ENCODE data around the gene CDK6. TPM values are rescaled to one million over a fixed set of nuclear protein-coding genes. Genes with fewer than 3 reads are reported as not detected.
A peak's percentile ranks its signal among the peaks of the same experiment; 100 is the strongest.

CDK6 gene
- total RNA-seq, 1 experiment from 2014 or later = 32.1 TPM

- DNase-seq = no peak
- Histone ChIP-seq H3K4me3 (ENCODE audit: insufficient read depth, low read depth, low read length) (no peak overlapping the region), H3K27me3 (ENCODE audit: control insufficient read depth, insufficient read depth, low read length) (no peaks in the 10 kb centered on the region), H3K36me3 (replicated peaks; ENCODE audit: control insufficient read depth, insufficient read depth, low read length) (no peaks in the 10 kb centered on the region)
Measured at GRCh38 chr7:92781117-92781720, 55.2 kb downstream of the CDK6 start.

GRCh38 chr7:92778972-92779371 lies 57.4 kb downstream of the CDK6 start:
- Histone ChIP-seq H3K4me3 (ENCODE audit: insufficient read depth, low read depth, low read length) (no peak overlapping the region), H3K36me3 (replicated peaks; ENCODE audit: control insufficient read depth, insufficient read depth, low read length) (no peaks in the 10 kb centered on the region), H3K27me3 (ENCODE audit: control insufficient read depth, insufficient read depth, low read length) (no peaks in the 10 kb centered on the region)
- DNase-seq = no peak

DNA sequence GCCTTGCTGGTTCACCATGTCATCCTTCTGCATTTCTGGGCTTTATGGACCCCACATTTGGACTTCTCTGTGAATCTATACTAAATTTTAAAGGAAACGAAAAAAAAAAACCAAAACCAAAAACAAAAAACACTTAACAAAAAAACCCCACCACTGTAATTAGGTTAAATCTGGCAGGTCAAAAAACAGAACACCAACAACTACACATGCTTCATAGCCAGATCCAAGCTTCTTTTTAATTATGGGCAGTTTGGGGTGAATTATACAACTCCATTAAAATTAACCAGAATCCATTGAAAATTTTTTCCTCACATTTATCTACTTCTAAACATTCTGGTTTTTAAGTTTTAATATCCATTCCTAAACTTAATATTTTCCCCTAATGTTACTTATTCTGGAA lies 58.4 kb downstream of the CDK6 start:
- Histone ChIP-seq H3K36me3 (replicated peaks; ENCODE audit: control insufficient read depth, insufficient read depth, low read length) (no peaks in the 10 kb centered on the region), H3K4me3 (ENCODE audit: insufficient read depth, low read depth, low read length) (no peak overlapping the region), H3K27me3 (ENCODE audit: control insufficient read depth, insufficient read depth, low read length) (no peaks in the 10 kb centered on the region)
- DNase-seq = no peak

DNA sequence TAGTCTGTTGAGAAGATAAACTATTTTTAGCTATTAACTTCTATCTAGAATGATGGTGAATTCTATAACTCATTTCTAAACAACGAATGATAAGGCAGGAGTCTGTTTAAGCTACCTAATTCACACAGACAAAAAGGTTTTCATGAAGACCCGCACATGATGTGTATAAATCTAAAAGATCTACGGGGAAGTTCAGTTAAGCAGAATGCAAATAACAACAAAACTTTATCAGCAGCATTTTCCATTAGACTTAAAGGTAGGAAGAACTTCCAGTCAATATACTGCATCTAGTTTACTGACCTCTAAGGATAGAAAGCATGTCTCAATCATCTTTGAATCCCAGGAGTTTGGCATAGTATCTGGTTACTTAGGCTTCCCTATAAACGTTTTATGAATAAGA lies 62.6 kb downstream of the CDK6 start:
- Histone ChIP-seq H3K27me3 (ENCODE audit: control insufficient read depth, insufficient read depth, low read length) (no peaks in the 10 kb centered on the region), H3K36me3 (replicated peaks; ENCODE audit: control insufficient read depth, insufficient read depth, low read length) (no peaks in the 10 kb centered on the region), H3K4me3 (ENCODE audit: insufficient read depth, low read depth, low read length) (no peak overlapping the region)
- DNase-seq = no peak

GRCh38 chr7:92769844-92770243 lies 66.5 kb downstream of the CDK6 start:
- H3K27me3 ChIP-seq (ENCODE audit: control insufficient read depth, insufficient read depth, low read length) = no peaks in the 10 kb centered on the region
- H3K4me3 ChIP-seq (ENCODE audit: insufficient read depth, low read depth, low read length) = no peak overlapping the region
- DNase-seq = no peak
- H3K36me3 ChIP-seq (replicated peaks; ENCODE audit: control insufficient read depth, insufficient read depth, low read length) = no peaks in the 10 kb centered on the region

GRCh38 chr7:92769394-92769699 lies 67.0 kb downstream of the CDK6 start:
- Histone ChIP-seq H3K4me3 (ENCODE audit: insufficient read depth, low read depth, low read length) (no peak overlapping the region), H3K27me3 (ENCODE audit: control insufficient read depth, insufficient read depth, low read length) (no peaks in the 10 kb centered on the region), H3K36me3 (replicated peaks; ENCODE audit: control insufficient read depth, insufficient read depth, low read length) (no peaks in the 10 kb centered on the region)
- no peak for DNase-seq

GRCh38 chr7:92768501-92769393 lies 67.6 kb downstream of the CDK6 start:
- Histone ChIP-seq H3K27me3 (ENCODE audit: control insufficient read depth, insufficient read depth, low read length) (no peaks in the 10 kb centered on the region), H3K4me3 (ENCODE audit: insufficient read depth, low read depth, low read length) (no peak overlapping the region), H3K36me3 (replicated peaks; ENCODE audit: control insufficient read depth, insufficient read depth, low read length) (no peaks in the 10 kb centered on the region)
- DNase-seq = no peak

- DNase-seq = no peak
- Histone ChIP-seq H3K36me3 (replicated peaks; ENCODE audit: control insufficient read depth, insufficient read depth, low read length) (no peaks in the 10 kb centered on the region), H3K27me3 (ENCODE audit: control insufficient read depth, insufficient read depth, low read length) (no peaks in the 10 kb centered on the region)
Measured at GRCh38 chr7:92767437-92767836, 68.9 kb downstream of the CDK6 start.

DNA sequence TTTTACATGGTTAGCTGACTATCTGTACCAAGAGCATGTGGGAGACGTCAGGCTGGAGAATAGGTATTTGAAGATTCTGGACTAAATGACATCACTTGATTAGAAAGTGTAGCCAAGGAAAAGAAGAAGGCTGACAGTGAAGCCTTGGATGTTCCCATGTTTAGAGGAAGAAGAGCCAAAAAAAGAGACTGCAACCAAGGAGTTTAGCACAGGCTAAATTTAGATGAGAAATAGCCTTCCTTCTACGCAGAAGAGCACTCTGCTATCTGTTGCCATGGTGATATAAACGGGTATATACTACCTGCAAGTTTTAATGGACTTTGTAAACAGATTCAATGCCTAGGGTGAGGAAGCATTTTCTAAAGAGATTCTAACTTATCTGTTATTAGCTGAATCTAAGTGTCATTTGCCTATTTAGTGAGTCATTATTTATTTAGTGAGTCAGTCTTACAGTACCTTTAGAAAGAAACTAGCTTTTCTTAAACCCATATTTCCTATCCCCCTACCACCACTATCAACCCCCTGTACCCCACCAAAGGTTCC lies 69.8 kb downstream of the CDK6 start:
- Histone ChIP-seq H3K36me3 (replicated peaks; ENCODE audit: control insufficient read depth, insufficient read depth, low read length) (no peaks in the 10 kb centered on the region), H3K4me3 (ENCODE audit: insufficient read depth, low read depth, low read length) (no peak overlapping the region), H3K27me3 (ENCODE audit: control insufficient read depth, insufficient read depth, low read length) (no peaks in the 10 kb centered on the region)
- DNase-seq = no peak

More at GRCh38 chr7:92767437-92767836, 68.9 kb downstream of the CDK6 start:
- no peak overlapping the region for H3K4me3 ChIP-seq (ENCODE audit: insufficient read depth, low read depth, low read length)

DNA sequence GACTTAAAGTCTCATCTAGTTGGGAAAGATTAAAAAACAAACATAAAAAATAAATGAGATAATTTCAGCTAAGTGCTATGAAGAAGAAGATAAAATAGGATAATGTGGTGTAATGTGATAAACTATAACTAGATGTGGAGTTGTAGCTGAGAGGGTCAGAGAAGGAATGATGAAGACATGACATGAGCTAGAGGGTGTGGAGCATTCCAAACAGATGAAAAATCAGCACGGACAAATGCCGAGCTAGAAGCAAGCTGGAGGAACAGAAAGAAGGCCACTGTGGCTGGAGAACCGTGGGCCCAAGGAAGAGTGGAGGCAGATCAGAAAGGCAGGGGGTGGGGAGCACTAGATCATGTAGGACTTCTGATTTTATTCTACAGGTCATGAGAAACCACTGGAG lies 70.6 kb downstream of the CDK6 start:
- no peaks in the 10 kb centered on the region for H3K36me3 ChIP-seq (replicated peaks; ENCODE audit: control insufficient read depth, insufficient read depth, low read length)
- H3K27me3 ChIP-seq (ENCODE audit: control insufficient read depth, insufficient read depth, low read length) = no peaks in the 10 kb centered on the region
- H3K4me3 ChIP-seq (ENCODE audit: insufficient read depth, low read depth, low read length) = no peak overlapping the region
- no peak for DNase-seq

DNA sequence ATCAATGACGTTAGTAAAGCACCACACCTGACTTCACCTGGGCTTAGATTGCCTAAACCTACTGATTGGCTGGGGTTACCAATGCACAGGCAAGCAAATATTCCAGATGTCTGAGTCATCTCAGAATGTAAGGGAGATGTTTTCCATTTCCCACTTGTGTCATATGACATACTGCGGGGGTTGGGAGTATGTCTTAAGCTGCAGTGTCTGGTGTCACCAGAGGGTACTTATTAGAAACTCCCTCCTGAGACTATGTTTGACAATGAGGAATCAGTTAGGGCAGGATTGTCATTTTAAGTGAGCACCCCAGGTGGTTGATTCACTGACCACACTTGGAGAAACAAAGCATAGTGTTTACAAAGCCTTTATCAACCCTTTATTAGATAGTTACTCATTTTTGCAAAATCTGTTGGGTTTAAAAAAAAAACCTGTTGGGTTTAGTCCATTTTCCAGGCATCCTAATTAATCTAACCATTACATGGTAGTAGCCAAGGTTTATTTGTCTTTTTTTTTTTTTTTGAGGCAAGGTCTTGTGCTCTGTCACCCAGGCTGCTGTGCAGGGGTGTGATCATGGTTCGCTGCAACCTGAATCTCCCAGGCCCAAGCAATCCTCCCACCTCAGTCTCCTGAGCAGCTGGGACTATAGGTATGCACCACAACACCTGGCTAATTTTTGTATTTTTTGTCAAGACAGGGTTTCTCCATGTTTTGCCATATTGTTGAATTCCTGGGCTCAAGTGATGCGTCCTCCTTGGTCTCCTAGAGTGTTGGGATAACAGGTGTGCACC lies 72.5 kb downstream of the CDK6 start:
- Histone ChIP-seq H3K27me3 (ENCODE audit: control insufficient read depth, insufficient read depth, low read length) (no peaks in the 10 kb centered on the region), H3K4me3 (ENCODE audit: insufficient read depth, low read depth, low read length) (no peak overlapping the region), H3K36me3 (replicated peaks; ENCODE audit: control insufficient read depth, insufficient read depth, low read length) (no peaks in the 10 kb centered on the region)
- peak; percentile 23 for DNase-seq

- Histone ChIP-seq H3K4me3 (ENCODE audit: insufficient read depth, low read depth, low read length) (no peak overlapping the region), H3K36me3 (replicated peaks; ENCODE audit: control insufficient read depth, insufficient read depth, low read length) (no peaks in the 10 kb centered on the region), H3K27me3 (ENCODE audit: control insufficient read depth, insufficient read depth, low read length) (no peaks in the 10 kb centered on the region)
- DNase-seq = no peak
Measured at GRCh38 chr7:92762851-92763250, 73.5 kb downstream of the CDK6 start.

GRCh38 chr7:92761391-92762097 lies 74.8 kb downstream of the CDK6 start:
- H3K36me3 ChIP-seq (replicated peaks; ENCODE audit: control insufficient read depth, insufficient read depth, low read length) = no peaks in the 10 kb centered on the region
- no peak for DNase-seq
- no peak overlapping the region for H3K4me3 ChIP-seq (ENCODE audit: insufficient read depth, low read depth, low read length)
- H3K27me3 ChIP-seq (ENCODE audit: control insufficient read depth, insufficient read depth, low read length) = no peaks in the 10 kb centered on the region

DNA sequence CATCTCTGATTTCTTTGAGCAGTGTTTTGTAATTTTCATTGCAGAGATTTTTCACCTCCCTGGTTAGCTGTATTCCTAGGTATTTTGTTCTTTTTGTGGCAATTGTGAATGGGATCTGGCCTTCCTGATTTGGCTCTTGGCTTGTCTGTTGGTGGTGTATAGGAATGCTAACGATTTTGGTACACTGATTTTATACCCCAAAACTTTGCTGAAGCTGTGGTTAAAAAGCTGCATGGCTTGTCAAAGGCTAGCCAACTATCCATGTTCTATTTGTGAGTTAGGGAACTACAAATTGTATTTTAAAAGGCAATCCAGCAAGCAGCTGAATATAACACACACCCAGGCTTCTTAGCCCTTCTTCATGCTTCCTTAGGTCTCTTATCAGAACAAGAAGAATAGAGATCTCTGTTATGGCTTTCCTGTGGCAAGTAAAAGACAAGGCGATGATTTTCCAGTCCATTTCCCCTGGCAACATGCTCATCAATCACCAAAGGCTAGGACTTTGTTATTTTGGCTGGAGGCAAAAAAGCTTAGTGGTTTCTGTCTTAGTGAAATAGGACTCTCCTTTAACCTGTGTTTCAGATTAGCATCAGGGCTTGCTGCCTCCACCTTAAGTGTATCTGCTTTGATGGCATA lies 77.5 kb downstream of the CDK6 start:
- no peak for DNase-seq
- H3K36me3 ChIP-seq (replicated peaks; ENCODE audit: control insufficient read depth, insufficient read depth, low read length) = no peaks in the 10 kb centered on the region
- H3K27me3 ChIP-seq (ENCODE audit: control insufficient read depth, insufficient read depth, low read length) = no peaks in the 10 kb centered on the region
- H3K4me3 ChIP-seq (ENCODE audit: insufficient read depth, low read depth, low read length) = no peak overlapping the region

Data from H7 (cell line).